ENCODE data around the gene EPHB2. TPM values are rescaled to one million over a fixed set of nuclear protein-coding genes. Genes with fewer than 3 reads are reported as not detected.
"Not testable (repeated sequence)": the region's sequence is repeated elsewhere in the genome, so short reads cannot be mapped to it uniquely, and the experiment has no call there.

EPHB2 gene
- total RNA-seq, 1 experiment from 2014 or later = 0.79 TPM

DNA sequence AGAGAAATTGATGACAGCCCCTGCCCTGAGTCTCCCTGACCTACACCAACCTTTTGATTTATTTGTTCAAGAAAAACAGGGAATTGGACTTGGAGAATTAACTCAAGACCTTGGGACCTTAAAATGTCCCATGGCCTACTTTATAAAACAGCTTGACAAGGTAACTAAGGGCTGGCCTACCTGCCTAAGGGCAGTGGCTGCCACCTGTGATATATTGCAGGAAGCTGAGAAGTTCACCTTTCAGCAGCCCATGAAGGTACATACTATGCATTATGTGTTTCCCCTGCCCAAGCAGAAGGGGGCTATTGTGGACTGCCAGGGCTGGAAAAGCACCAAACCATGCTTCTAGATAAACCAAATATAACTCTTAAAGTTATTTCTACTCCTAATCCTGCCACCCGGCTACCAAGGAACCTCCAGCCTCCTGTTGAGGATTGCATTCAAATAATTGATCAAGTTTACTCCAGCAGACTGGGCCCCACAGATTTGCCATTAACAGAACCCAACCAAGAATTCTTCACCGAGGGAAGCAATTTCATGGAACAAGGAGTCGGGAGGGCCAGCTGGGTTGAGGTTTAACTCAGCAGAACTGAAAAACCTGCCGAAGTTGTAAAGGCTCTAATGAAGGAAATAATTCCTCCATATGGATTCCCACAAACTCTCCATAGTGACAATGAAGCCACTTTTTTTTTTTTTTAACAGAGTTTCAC lies 233.9 kb downstream of the EPHB2 start:
- intact Hi-C loops (cut with micrococcal nuclease) = no loop called here
- peaks cover 8% of the 10 kb centered on the region for H3K9me3 Mint-ChIP-seq (ENCODE audit: unreplicated experiment)
- H3K4me1 Mint-ChIP-seq (ENCODE audit: insufficient read depth, unreplicated experiment) = no peaks in the 10 kb centered on the region
- no peak overlapping the region for H3K4me3 Mint-ChIP-seq (ENCODE audit: unreplicated experiment)
- ChIA-PET CTCF (no interaction called here), POLR2A (interaction anchor here (0.6 kb wide), 1 partner anchor 53 kb away, joined by 3 read pairs; no protein-coding TSS in a partner anchor)
- no peak for DNase-seq (ENCODE audit: unreplicated experiment)
- TF ChIP-seq, protein P1, sequence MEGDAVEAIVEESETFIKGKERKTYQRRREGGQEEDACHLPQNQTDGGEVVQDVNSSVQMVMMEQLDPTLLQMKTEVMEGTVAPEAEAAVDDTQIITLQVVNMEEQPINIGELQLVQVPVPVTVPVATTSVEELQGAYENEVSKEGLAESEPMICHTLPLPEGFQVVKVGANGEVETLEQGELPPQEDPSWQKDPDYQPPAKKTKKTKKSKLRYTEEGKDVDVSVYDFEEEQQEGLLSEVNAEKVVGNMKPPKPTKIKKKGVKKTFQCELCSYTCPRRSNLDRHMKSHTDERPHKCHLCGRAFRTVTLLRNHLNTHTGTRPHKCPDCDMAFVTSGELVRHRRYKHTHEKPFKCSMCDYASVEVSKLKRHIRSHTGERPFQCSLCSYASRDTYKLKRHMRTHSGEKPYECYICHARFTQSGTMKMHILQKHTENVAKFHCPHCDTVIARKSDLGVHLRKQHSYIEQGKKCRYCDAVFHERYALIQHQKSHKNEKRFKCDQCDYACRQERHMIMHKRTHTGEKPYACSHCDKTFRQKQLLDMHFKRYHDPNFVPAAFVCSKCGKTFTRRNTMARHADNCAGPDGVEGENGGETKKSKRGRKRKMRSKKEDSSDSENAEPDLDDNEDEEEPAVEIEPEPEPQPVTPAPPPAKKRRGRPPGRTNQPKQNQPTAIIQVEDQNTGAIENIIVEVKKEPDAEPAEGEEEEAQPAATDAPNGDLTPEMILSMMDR (IDR thresholded peaks at IDR 0.05; ENCODE audit: unreplicated experiment) = no peak
- no TSS peak for BruUV-seq (replicated peaks)
- no peak overlapping the region for H3K27ac Mint-ChIP-seq (ENCODE audit: low read depth, unreplicated experiment)
- H3K27me3 Mint-ChIP-seq (ENCODE audit: insufficient read depth, unreplicated experiment) = no peaks in the 10 kb centered on the region
- no peaks in the 10 kb centered on the region for H3K36me3 Mint-ChIP-seq (ENCODE audit: insufficient read depth, unreplicated experiment)

DNA sequence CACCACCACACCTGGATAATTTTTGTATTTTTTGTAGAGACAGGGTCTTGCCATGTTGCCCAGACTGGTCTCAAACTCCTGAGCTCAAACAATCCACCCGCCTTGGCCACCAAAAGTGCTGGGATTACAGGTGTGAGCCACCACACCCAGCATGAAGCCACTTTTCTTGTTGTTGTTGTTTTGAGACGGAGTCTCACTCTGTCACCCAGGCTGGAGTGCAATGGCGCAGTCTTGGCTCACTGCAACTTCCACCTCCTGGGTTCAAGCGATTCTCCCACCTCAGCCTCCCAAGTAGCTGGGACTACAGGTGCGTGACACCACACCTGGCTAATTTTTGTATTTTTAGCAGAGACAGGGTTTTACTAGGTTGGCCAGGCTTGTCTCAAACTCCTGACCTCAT lies 234.5 kb downstream of the EPHB2 start:
- ChIA-PET CTCF (interaction anchor here (1.2 kb wide), 1 partner anchor 20 kb away, joined by 3 read pairs; no protein-coding TSS in a partner anchor), POLR2A (interaction anchor here (0.6 kb wide), 1 partner anchor 54 kb away, joined by 3 read pairs; no protein-coding TSS in a partner anchor)
- H3K27ac Mint-ChIP-seq (ENCODE audit: low read depth, unreplicated experiment); DNase-seq (ENCODE audit: unreplicated experiment); intact Hi-C loops (cut with micrococcal nuclease); H3K4me1 Mint-ChIP-seq (ENCODE audit: insufficient read depth, unreplicated experiment); H3K9me3 Mint-ChIP-seq (ENCODE audit: unreplicated experiment); H3K36me3 Mint-ChIP-seq (ENCODE audit: insufficient read depth, unreplicated experiment); H3K27me3 Mint-ChIP-seq (ENCODE audit: insufficient read depth, unreplicated experiment); BruUV-seq (replicated peaks); H3K4me3 Mint-ChIP-seq (ENCODE audit: unreplicated experiment): not testable (repeated sequence)

DNA sequence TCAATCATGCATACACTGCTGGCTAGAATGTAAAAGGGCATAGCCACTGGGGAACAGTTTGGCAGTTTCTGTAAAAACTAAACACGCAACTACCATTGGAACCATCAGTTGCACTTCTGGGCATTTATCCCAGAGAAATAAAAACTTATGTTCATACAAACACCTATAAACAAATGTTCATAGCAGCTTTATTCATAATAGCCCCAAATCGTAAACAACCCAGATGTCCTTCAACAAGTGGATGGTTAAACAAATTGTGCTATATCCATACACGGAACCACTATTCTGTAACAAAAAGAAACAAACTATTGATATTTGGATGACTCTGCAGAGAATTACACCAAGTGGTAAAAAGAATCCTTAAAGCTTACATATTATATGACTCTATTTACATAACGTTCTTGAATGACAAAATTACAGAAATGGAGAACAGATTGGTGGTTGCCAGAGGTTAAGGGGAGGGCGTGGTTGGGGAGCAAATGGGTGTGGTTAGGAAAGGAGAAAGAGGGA lies 239.2 kb downstream of the EPHB2 start:
- BruUV-seq (replicated peaks) = no TSS peak
- DNase-seq (ENCODE audit: unreplicated experiment) = no peak
- no peaks in the 10 kb centered on the region for H3K9me3 Mint-ChIP-seq (ENCODE audit: unreplicated experiment)
- ChIA-PET CTCF (interaction anchor here (1.3 to 1.7 kb wide), 2 partner anchors 14 to 16 kb away, joined by 5 to 6 read pairs; no protein-coding TSS in a partner anchor), POLR2A (no interaction called here)
- intact Hi-C loops (cut with micrococcal nuclease) = no loop called here
- no peaks in the 10 kb centered on the region for H3K4me1 Mint-ChIP-seq (ENCODE audit: insufficient read depth, unreplicated experiment)
- no peaks in the 10 kb centered on the region for H3K27me3 Mint-ChIP-seq (ENCODE audit: insufficient read depth, unreplicated experiment)
- TF ChIP-seq, protein P1 (IDR thresholded peaks at IDR 0.05; ENCODE audit: unreplicated experiment) = no peak
- H3K36me3 Mint-ChIP-seq (ENCODE audit: insufficient read depth, unreplicated experiment) = no peaks in the 10 kb centered on the region
- no peak overlapping the region for H3K27ac Mint-ChIP-seq (ENCODE audit: low read depth, unreplicated experiment)
- no peak overlapping the region for H3K4me3 Mint-ChIP-seq (ENCODE audit: unreplicated experiment)

DNA sequence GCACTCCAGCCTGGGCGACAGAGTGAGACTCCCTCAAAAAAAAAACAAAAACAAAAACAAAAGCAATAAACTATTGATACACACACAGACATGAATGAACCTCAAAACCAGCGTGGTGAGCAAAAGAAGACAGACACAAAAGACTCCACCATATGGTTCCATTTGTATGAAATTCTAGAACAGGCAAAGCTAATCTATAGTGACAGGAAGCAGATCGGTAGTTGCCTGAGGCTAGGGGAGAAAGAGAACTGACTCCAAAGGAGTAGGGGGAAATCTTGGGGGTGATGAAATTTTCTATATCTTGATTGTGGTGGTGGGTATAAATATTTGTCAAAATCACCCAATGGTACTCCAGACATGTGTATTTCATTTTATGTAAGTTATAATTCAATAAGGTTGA lies 241.2 kb downstream of the EPHB2 start:
- TF ChIP-seq, protein P1 (IDR thresholded peaks at IDR 0.05; ENCODE audit: unreplicated experiment) = no peak
- no TSS peak for BruUV-seq (replicated peaks)
- Mint-ChIP-seq H3K4me1 (ENCODE audit: insufficient read depth, unreplicated experiment) (no peaks in the 10 kb centered on the region), H3K36me3 (ENCODE audit: insufficient read depth, unreplicated experiment) (no peaks in the 10 kb centered on the region), H3K27ac (ENCODE audit: low read depth, unreplicated experiment) (no peak overlapping the region), H3K27me3 (ENCODE audit: insufficient read depth, unreplicated experiment) (no peaks in the 10 kb centered on the region), H3K4me3 (ENCODE audit: unreplicated experiment) (no peak overlapping the region), H3K9me3 (ENCODE audit: unreplicated experiment) (no peaks in the 10 kb centered on the region)
- intact Hi-C loops (cut with micrococcal nuclease) = no loop called here
- CTCF ChIA-PET = interaction anchor here (0.6 to 1.0 kb wide), 3 partner anchors 13 to 839 kb away, joined by 4 to 7 read pairs (median 6); no protein-coding TSS in a partner anchor
- POLR2A ChIA-PET = no interaction called here
- no peak for DNase-seq (ENCODE audit: unreplicated experiment)

Data from MCF 10A (cell line).